HPDE6-E6E7 (cell line): ENCODE measurements around the gene ARAP1.

Experiments used
- DNase-seq: peaks from one replicate; pipeline ENCODE4 v3.0.0; 2011; ENCODE audit warnings: missing footprints; ENCODE audit errors: extremely low spot score

ARAP1 gene

DNA sequence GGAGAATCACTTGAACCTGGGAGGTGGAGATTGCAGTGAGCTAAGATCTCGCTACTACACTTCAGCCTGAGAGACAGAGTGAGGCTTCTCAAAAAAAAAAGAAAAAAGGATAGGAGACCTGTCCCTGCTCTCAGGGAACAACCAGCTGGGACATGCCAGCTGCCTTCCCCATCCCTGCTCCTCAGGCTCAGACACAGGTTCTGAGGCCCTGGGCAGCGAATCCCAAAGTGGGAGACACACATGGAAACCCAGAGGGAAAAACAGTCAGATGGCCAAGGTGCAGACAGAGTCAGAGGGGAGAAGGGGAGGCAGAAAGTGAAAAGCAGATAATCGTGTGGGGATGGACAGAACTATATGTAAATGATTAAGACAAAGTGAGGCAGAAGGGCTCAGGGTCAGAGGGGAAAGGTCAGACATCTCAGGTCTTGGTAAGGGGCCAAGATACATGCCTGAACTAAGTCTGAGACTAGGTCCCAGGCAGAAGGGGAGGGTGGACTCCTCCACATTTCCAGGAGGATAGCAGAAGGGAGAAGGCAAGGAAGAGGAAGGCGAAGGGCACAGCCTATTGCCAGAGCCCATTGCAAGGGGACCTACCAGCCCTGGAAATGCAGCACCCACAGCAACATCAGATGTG lies 27.4 kb upstream of the ARAP1 start:
- no peak for DNase-seq

DNA sequence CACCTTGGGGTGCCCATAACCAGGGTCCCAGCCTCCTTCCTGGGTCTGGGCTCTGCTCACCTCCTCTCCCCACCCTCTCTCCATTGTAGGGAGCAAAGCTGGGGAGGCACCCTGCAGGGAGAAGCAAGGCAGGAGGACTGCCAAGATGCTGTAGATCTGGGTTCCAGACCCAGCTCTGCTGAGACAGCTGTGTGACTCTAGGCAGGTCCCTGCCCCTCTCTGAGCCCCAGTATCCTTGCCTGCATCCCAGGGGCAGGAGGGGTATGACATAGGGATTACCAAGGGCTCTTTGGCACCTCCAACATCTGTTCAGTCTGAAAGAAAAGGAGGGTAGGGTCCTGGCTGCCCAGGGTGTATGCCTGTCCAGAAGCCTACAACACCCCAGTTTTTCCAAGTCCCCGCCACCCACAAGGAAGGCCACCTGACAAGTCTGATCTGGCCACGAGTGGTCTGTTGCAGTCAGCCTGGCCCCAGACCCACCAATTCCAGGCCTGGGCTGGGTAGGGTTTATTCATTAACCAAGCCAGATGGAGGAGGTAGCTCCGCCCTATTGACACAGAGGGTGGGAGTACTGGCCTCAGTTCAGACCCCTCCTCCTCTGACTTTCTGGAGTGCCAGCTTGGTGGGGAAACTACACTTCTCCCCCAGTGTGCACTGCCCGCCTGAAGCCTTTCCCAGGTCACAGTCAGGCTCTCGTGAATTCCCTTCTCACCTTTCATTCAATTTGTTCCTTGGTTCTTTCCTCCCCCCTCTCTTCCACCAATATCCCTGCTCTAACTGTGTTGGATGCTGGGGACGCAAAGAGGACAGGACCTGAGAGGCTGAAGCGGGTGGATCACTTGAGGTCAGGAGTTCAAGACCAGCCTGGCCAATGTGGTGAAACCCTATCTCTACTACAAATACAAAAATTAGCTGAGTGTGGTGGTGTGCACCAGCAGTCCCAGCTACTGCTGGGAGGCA lies 26.6 kb upstream of the ARAP1 start:
- DNase-seq = no peak

DNA sequence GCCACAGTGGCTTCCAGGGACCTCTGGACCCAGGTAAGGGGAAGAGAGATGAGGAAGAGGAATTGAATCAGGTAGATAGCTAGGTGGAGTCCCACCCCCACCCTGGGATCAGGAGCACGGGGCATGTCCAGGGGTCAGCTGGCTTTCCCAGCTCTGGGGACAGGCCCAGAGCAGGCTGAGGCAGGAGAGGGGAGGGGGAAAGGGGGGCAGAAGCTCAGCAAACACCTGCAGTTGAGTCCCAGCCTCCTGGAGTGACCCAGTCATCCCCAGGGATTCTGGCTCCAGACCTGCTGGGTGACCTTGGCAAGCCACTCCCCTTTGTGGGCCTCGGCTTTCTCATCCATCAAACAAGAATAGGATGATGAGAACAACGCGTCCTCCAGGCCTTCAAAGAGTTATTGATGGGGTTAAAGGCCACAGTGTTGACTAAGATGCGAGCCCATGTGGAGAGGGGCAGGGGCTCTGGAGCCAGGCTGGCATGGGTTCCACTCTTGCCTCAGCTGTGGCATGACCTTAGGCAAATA lies 25.6 kb upstream of the ARAP1 start:
- DNase-seq = no peak

DNA sequence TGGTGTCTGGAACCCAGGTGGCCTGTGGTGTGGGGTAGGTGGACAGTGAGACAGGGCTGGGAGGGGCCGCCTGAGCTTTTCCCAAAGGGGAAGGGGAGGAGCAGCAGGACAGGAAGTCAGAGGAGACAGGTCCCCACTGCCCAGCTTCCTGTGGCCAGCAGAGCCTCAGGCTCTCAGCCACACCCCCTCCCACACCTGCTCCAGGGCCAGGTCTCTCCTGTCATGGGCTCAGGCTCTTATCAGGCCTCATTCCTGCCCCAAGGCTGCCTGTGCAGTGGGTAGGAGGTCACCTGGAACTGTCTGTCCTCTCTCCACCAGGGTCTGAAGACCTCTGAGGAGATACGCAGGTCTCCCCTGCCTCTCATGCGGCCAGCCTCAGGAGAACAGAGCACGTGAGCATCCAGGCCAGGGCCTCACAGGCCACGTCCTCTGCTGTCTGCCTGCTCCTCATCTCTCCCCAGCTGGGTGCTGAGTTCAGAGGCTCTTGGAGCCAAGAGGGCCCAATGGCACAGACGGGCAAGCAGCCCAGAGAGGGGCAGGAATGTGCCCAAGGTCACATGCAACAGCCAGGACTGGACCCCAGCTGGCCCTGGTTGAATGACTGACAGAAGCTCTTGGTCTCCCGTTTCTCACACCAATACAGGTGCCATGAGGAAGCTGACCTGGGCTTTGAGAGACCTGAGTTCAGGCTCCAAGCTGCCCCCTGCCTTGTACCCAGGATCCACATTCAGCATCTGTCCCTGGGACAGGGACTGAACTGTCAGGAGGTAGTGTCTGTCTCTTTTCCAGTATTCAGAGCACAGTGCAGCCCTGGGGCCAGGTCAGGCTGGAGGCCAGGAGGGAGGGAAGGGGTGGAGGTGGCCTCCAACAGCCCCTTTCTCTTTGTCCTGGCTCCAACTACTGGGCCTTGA lies 24.9 kb upstream of the ARAP1 start:
- DNase-seq = no peak

DNA sequence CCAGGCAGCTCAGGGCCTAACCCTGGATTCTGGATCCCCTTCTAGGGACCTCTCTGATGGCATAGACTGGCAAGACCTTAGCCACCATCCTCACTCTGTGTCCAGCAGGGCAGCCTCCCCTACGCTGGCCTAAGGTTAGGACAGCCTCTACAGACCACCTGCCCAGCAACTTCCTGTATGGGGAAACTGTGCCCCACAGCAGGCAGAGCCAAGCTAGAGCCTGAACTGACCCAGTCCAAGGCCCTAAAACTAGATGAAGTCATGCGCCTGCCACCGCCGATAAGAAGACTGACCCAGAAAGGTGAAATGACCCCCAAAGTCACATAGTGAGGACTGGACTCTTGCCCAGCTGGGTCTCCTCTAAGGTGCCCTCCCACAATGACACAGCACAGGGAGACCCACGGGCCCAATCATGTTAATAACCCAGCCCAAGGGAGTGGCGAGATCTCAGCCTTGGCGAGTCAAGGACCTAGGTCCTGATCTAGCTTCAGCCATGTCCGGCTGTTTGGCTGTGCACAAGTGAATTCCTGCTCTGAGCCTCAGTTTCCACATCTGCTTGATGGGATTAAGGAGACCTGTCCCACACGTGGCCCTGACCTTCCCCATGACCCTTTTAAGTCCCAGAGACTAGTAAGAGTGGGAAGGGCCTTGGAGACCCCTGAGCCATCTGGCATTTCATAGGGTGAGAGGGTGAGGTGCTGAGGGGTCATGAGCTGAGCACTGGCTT lies 24.1 kb upstream of the ARAP1 start:
- DNase-seq = no peak

DNA sequence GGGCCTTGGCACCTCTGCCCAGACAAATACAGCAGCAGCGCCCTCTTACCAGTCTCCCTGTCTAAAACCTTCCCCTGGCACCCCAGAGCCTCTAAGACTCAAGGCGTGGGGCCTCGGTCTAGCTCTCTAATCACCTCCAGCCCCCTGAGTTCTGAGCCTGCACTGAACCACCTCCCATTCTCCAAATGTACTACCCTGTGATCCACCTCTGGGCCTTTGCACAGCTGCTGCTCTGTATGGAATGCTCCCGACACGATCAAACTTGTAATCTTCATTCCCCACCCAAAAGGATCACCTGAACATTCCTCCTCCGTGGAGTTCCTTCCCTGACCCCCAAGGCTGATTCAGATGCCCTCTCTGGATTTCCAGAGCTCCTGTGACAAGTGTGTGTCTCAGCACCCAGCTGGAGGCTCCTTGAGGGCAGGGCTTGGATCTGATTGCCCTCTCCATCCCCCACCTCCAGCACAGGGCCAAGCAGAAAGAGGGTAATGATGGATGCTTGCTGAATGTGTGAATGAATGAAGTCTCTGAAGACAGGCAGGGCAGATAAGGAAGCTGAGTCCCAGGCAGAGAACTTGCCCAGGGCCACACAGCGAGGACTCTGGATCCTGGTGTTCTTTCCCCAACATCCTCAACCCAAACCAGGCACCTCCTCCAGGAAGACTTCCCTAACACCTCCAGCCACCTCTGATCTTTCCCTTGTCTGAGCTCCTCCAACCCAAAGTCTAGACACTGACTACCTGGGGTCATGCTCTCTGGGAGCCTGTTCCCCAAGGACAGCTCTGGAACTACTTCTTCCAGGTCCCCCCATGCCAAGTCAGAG lies 23.3 kb upstream of the ARAP1 start:
- no peak for DNase-seq

DNA sequence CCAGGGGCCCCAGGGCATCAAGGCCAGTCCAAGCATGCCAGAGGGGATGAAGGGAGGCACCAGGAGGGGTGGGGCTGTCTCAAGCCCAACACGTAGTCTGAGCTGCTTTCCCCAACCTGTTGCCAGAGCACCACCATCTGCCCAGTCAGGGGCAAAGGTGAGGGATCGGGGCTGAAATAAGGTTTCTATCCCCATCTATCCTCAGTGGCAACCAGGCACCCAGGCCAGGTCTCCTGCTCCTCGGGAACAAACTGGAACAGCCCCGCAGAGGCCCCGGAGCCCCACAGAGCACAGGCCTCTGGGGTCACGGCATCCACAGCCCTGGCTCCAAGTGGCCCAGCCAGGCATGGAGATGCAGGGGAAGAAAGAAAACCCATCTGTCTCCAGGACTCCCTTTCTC lies 22.3 kb upstream of the ARAP1 start:
- DNase-seq = no peak

DNA sequence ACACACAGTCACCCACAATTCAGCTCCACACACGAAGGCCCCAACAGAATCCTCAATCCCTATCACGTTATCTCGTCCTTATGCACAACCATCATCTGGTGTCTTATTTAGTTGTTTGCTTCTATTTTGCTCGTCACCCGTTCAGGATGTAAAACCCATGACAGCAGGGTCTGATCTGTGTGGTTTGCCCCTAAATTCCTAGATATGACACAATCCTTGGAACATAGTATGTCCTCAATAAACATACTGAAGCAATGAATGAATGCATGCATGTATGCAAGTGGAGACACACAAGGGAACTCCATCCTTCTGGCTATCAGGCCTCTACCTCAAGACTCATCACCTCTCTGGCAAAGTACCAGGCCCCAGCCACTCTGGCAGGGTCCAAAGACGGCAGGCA lies 21.5 kb upstream of the ARAP1 start:
- no peak for DNase-seq

DNA sequence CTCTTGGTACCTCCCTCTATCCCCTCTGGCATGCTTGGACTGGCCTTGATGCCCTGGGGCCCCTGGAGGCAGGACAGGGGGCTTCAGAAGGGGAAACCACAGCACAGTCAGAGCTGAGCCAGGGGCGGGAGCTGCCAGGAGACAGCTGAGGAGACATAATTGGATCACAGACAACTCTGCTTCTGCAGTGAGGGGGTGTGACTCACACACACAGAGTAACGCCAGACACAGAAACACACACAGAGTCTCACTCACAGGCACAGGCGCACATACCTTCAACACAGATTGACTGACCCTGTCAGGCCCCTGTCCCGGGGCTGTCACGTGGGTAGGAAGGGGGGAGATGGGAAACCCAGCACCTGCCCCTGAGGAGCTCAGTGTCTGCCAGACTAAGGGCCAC lies 21.1 kb upstream of the ARAP1 start:
- DNase-seq = peak; percentile 86

DNA sequence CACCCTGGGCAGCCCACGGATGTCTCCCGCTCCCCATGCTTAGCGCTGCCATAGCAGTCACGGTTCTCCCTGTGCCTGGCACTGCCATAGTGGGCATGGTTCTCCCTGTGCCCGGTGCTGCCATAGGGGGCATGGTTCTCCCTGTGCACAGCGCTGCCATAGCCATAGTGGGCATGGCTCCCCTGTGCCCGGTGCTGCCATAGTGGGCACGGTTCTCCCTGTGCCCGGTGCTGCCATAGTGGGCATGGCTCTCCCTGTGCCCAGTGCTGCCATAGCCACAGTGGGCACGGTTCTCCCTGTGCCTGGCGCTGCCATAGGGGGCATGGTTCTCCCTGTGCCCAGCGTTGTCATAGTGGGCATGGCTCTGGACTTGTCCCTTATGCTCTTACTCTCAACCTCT lies 19.9 kb upstream of the ARAP1 start:
- DNase-seq = no peak

DNA sequence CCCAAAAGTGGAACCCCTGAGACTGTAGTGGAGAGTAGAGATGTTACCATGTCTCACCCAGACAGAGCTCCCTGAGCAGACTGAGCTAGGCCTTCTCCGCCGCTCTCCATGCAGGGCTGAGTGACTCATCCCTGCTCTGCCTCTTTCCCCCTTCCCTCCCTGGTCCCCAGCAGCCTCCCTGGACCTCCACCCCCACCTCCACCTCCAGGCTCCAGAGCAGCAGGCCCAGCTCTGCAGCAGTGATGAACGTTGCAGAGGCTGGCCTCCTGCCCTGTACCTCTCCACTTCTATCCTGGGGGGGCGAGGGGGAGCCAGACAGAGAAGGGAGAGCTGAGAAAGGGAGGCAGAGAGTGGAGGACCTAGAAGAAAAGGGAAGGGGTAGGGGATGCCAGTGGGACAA lies 19.3 kb upstream of the ARAP1 start:
- no peak for DNase-seq

DNA sequence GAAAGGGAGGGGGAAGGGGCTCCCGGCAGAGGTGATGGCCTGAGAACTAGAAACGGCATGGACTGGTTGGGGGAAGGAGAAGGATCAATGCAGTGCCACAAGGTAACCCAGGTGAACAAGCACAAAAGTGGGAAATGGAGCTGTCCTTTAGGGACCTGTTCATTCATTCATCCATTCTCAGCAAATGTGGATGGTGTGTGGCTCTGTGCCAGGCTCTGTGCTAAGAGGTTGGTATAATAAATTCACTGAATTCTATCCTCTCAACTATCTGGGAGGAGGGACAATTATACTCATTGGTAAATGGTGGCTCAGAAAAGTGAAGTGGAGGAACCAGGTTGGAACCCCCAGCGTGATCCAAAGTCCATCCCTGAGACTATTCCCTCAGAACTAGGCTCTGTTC lies 18.6 kb upstream of the ARAP1 start:
- no peak for DNase-seq

DNA sequence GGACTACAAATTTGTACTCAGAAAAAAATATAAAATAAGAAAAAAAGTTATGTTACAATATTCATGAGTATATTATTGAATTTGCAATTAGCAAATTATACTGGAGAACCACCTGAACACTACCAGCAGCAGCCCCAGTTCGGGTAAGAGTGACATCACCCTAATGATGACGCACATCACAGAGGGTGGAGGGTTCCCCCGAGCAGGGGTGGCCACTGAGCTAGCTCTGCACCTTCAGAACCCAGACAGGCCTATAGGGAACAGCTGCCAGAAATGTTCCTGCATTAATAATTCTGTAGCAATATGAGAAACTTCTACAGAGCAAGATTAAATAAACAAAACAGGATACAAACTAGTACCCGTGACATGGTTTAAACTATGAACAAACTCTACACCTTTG lies 17.5 kb upstream of the ARAP1 start:
- DNase-seq = no peak

DNA sequence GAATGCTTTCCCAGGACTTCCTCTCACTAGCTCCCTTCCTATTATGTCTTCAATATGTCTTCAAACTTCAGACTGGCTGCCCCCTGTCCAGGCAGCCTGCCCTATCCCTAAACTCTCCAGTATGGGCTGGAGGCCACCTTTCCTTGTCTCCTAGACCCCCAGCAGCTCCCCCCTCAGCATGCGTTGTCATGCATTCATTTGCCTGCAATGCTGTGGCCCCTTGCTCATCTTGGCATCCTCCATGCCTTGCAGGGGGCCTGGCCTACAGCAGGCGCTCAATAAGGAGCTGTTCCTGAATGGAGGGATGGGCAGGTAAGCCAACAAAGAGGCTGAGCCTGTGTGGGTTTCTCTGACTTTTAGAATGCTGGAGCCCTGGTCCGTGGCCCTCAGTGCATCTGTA lies 16.4 kb upstream of the ARAP1 start:
- DNase-seq = no peak

DNA sequence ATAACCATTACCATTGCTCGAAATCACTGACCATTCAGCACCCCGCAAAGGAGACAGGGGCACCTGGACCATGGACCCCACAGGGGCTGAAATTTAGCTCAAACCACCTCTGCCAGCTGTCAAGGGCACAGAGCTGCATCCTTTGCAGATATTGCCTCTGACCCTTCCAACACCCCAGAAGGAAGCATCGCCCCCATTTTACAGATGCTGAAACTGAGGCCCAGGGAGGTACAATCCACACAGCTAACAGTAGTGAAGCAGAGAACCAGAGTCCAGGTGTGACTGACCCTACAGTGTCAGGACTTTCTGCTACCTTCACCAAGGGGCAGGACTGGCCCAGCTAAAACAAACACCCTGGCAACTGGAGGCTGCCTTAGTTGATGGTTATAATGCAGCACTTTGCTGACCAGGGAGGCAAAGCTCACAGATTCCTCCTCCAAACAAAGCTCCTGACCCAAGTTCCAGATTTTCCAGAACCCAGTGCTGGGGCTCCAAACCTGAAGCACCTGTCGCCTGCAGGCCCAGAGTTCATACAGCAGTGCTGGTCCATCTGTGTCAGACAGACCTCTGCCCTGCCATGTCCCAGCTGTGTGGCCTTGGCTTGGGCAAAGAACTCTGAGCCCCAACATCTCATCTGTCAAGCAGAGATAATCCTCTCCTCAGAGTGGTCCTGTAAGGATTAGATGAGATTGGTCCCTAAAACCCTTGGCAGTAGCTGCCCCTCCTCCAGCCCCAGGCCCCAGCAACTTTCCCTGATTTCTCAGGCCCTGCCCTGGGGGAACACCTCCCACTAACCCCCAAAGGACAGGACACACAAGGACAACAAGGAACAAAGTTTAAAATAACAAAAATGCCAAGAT lies 15.2 kb upstream of the ARAP1 start:
- no peak for DNase-seq

DNA sequence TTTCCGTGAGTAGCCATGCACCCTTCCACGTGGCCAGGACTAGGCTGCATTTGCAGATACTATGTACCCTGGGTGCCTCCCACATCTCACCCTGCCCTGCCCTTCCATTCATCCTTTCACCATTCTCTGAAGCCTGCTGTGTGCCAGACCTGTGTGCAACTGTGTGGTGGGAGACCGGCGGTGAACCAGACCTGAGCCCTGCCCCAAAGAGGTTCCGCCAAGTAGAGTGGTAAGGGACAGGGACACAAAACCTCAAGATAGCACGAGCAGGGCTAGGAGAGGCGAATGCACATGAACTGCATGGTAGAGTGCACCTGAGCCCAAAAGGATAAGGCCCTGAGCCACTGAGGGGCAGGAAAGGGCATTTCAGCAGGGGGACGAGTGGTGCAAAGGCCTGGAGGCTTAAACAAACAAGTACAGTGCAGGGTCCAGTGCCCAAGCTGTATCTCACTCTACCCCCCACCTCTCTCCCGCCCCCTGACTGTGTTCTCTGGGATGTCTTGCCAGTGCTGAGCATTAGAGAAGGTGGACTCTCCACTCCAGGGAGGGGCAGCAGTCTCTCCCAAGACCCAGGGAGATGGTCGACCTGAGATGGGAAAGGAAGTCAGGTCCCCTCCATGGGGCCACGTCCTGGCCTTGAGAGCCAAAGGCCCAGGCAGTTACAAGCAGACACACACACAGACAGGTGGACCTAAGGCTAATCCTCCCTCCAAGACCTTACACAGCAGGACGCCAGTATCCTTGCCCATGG lies 14.1 kb upstream of the ARAP1 start:
- no peak for DNase-seq

DNA sequence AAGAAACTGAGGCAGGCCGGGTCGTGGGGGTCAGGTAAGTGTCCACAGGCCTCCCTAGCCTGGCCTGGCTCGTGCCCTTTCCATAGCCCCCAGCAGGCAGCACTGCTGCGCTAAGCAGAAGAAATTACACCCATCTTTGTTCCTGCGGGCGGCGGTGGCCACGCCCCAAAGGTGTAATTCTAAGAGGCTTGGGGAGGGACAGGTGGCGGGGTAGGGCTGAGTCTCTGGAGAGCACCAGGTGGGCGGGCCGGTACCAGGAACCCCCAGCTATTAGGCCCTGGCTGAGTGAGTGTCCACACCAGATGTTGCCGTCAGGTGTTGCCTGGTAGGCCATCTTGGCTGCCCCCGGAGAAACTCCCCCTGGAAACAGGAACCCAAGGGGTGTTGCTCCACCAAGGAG lies 12.3 kb upstream of the ARAP1 start:
- no peak for DNase-seq

DNA sequence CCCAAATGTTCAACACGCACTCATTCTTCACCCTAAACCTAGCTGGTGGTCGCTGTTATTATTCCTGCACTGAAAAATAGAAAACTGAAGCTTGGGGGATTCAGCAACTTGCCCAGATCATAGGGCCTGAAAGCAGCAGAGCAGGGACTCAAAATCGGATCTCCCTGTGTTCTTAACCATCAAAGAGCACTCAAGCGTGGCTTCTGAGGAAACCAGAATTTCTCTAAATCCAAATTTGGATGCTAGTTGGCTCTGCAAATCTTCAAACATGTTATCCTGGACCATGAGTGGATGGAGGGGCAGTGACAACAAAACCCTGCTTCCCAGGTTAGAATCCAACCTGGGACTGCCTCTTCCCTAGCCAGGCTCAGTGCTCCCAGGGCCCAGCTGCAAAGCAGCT lies 11.6 kb upstream of the ARAP1 start:
- DNase-seq = no peak
